ENCODE results near the gene EFTUD2.

EFTUD2 gene

DNA sequence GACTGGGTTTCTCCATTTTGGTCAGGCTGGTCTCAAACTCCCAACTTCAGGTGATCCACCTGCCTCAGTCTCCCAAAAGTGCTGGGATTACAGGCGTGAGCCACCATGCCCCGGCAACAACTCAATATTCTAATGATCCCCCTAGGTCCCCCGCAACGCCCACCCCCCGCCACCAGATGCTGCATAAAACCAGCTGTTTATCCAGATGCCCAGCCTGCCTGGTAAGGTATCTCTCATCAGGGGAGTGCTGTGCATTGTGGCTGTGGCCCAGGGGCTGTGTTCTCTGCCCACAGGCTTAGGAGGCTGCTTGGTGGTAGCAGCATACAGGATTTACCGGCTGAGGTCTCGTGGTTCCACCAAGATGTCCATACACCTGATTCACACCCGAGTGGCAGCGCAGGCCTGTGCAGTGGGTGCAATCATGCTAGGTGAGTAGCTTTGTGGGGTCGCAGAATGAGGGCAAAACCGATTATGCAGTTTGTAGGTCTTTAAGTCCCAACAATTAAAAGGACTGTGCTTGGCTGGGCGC lies 50.2 kb downstream of the EFTUD2 start:
- no peak for DNase-seq (ENCODE audit: low spot score in 2 of 2)
- Histone ChIP-seq H3K27me3 (ENCODE audit: low read depth) (no peaks in the 10 kb centered on the region), H3K4me1 (no peaks in the 10 kb centered on the region), H3K36me3 (replicated peaks) (peaks cover 40% of the 10 kb centered on the region), H3K4me3 (no peak overlapping the region), H3K9me3 (no peaks in the 10 kb centered on the region; the same call in 1 of the 2 replicates)
- in situ Hi-C loops (cut with MboI; ENCODE audit: low sequenced_read_pairs) = no loop called here

GRCh38 chr17:44848257-44848795 lies 50.9 kb downstream of the EFTUD2 start:
- DNase-seq (ENCODE audit: low spot score in 2 of 2) = no peak
- Histone ChIP-seq H3K36me3 (replicated peaks) (peaks cover 33% of the 10 kb centered on the region), H3K4me1 (no peaks in the 10 kb centered on the region), H3K4me3 (no peak overlapping the region), H3K9me3 (no peaks in the 10 kb centered on the region; the same call in 1 of the 2 replicates), H3K27me3 (ENCODE audit: low read depth) (no peaks in the 10 kb centered on the region)
- in situ Hi-C loops (cut with MboI; ENCODE audit: low sequenced_read_pairs) = no loop called here

DNA sequence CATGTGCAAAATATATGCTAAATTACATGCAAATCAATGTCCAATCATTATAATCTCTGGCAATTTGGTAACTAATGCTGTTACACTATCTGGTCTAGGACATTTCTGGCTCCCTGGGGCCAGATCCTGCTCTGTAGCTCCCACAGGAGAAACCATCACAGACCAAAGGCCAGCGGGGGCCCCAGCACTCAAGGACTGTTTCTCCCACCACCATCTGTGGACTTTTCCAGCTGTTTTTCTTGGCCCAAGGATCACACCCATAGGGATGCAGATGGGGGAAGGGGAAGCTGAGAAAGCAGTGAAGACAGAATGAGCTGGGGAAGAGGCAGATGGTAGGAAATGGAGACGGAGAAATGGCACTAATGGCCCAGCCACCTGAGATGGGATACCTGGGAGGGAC lies 51.7 kb downstream of the EFTUD2 start, which contains the start of gene HIGD1B:
TSS of gene HIGD1B (plus strand) at position 298 of the 400 bp plus-strand sequence. CDS start 270 bp downstream, outside the sequence.
- no peak for DNase-seq (ENCODE audit: low spot score in 2 of 2)
- no peaks in the 10 kb centered on the region for H3K27me3 ChIP-seq (ENCODE audit: low read depth)
- peaks cover 27% of the 10 kb centered on the region for H3K36me3 ChIP-seq (replicated peaks)
- no peaks in the 10 kb centered on the region; the same call in 1 of the 2 replicates for H3K9me3 ChIP-seq
- no peak within 1 kb of the TSS for H3K4me3 ChIP-seq
- in situ Hi-C loops (cut with MboI; ENCODE audit: low sequenced_read_pairs) = no loop called here
- no peaks in the 10 kb centered on the region; the same call in 1 of the 2 replicates for H3K4me1 ChIP-seq

DNA sequence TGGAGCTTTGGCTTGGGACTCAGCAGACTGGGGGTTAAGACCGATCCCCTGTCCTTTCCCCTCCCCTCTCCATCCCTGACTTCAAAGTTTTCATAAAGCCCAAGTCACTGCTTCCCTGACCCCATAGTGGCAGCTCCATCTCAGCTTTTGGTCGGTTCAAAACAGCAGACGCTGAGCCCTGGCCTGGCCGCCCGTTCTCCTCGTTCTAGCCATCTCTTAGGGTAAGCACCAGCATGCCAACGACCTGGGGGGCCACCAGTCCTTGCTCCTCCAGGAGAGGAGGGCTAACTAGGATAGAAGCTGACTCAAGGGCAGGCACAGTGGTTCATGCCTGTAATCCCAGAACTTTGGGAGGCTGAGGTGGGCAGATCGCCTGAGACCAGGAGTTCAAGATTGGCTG lies 53.0 kb downstream of the EFTUD2 start:
- peaks cover 13% of the 10 kb centered on the region for H3K36me3 ChIP-seq (replicated peaks)
- no peaks in the 10 kb centered on the region; the same call in 1 of the 2 replicates for H3K9me3 ChIP-seq
- no peaks in the 10 kb centered on the region for H3K27me3 ChIP-seq (ENCODE audit: low read depth)
- H3K4me1 ChIP-seq = no peaks in the 10 kb centered on the region; the same call in 1 of the 2 replicates
- H3K4me3 ChIP-seq = no peak overlapping the region
- in situ Hi-C loops (cut with MboI; ENCODE audit: low sequenced_read_pairs) = no loop called here
- no peak for DNase-seq (ENCODE audit: low spot score in 2 of 2)

- no peaks in the 10 kb centered on the region; the same call in 1 of the 2 replicates for H3K9me3 ChIP-seq
- in situ Hi-C loops (cut with MboI; ENCODE audit: low sequenced_read_pairs) = no loop called here
- no peak overlapping the region for H3K4me3 ChIP-seq
- no peak for DNase-seq (ENCODE audit: low spot score in 2 of 2)
- H3K36me3 ChIP-seq (replicated peaks) = no peaks in the 10 kb centered on the region
- H3K27me3 ChIP-seq (ENCODE audit: low read depth) = no peaks in the 10 kb centered on the region
- no peaks in the 10 kb centered on the region; the same call in 1 of the 2 replicates for H3K4me1 ChIP-seq
Measured at GRCh38 chr17:44844390-44844830, 54.8 kb downstream of the EFTUD2 start.

GRCh38 chr17:44842748-44843147 lies 56.5 kb downstream of the EFTUD2 start:
- Histone ChIP-seq H3K9me3 (no peaks in the 10 kb centered on the region; the same call in 1 of the 2 replicates), H3K27me3 (ENCODE audit: low read depth) (no peaks in the 10 kb centered on the region), H3K36me3 (replicated peaks) (no peaks in the 10 kb centered on the region), H3K4me1 (no peaks in the 10 kb centered on the region; the same call in 1 of the 2 replicates), H3K4me3 (no peak overlapping the region)
- DNase-seq (ENCODE audit: low spot score in 2 of 2) = no peak
- in situ Hi-C loops (cut with MboI; ENCODE audit: low sequenced_read_pairs) = no loop called here

- Histone ChIP-seq H3K36me3 (replicated peaks) (no peaks in the 10 kb centered on the region), H3K27me3 (ENCODE audit: low read depth) (no peaks in the 10 kb centered on the region), H3K4me3 (no peak overlapping the region), H3K4me1 (no peaks in the 10 kb centered on the region; the same call in 1 of the 2 replicates), H3K9me3 (no peaks in the 10 kb centered on the region; the same call in 1 of the 2 replicates)
- no peak for DNase-seq (ENCODE audit: low spot score in 2 of 2)
- in situ Hi-C loops (cut with MboI; ENCODE audit: low sequenced_read_pairs) = no loop called here
Measured at GRCh38 chr17:44840936-44841335, 58.3 kb downstream of the EFTUD2 start.

DNA sequence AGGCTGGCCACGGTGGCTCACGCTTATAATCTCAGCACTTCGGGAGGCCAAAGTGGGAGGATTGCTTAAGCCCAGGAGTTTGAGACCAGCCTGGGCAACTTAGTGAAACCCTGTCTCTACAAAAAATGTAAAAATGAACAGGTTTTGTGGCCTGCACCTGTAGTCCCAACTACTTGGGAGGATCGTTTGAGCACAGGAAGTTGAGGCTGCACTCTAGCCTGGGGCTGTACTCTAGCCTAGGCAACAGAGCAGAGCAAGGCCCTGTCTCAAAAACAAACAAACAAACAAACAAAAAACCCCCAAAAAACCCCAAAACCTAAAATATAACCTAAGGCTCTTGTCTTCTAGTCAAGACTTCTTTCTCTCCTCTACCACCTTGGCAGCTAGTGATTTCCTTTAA lies 59.0 kb downstream of the EFTUD2 start:
- Histone ChIP-seq H3K9me3 (no peaks in the 10 kb centered on the region; the same call in 1 of the 2 replicates), H3K36me3 (replicated peaks) (no peaks in the 10 kb centered on the region), H3K4me3 (no peak overlapping the region), H3K27me3 (ENCODE audit: low read depth) (no peaks in the 10 kb centered on the region), H3K4me1 (no peaks in the 10 kb centered on the region; the same call in 1 of the 2 replicates)
- in situ Hi-C loops (cut with MboI; ENCODE audit: low sequenced_read_pairs) = no loop called here
- DNase-seq (ENCODE audit: low spot score in 2 of 2) = no peak

GRCh38 chr17:44837196-44837595 lies 62.0 kb downstream of the EFTUD2 start:
- H3K4me1 ChIP-seq = no peaks in the 10 kb centered on the region
- no peaks in the 10 kb centered on the region for H3K27me3 ChIP-seq (ENCODE audit: low read depth)
- no peaks in the 10 kb centered on the region for H3K36me3 ChIP-seq (replicated peaks)
- no peak overlapping the region for H3K4me3 ChIP-seq
- in situ Hi-C loops (cut with MboI; ENCODE audit: low sequenced_read_pairs) = no loop called here
- no peak for DNase-seq (ENCODE audit: low spot score in 2 of 2)
- no peaks in the 10 kb centered on the region for H3K9me3 ChIP-seq

GRCh38 chr17:44832805-44833204 lies 66.4 kb downstream of the EFTUD2 start:
- in situ Hi-C loops (cut with MboI; ENCODE audit: low sequenced_read_pairs) = no loop called here
- peaks cover 2% of the 10 kb centered on the region; the same call in 1 of the 2 replicates for H3K36me3 ChIP-seq (replicated peaks)
- peaks cover 17% of the 10 kb centered on the region for H3K4me1 ChIP-seq
- no peaks in the 10 kb centered on the region for H3K9me3 ChIP-seq
- no peak for DNase-seq (ENCODE audit: low spot score in 2 of 2)
- no peak overlapping the region for H3K4me3 ChIP-seq
- no peaks in the 10 kb centered on the region for H3K27me3 ChIP-seq (ENCODE audit: low read depth)

- Histone ChIP-seq H3K36me3 (replicated peaks) (peaks cover 2% of the 10 kb centered on the region; the same call in 1 of the 2 replicates), H3K4me1 (peaks cover 18% of the 10 kb centered on the region), H3K4me3 (no peak overlapping the region), H3K9me3 (no peaks in the 10 kb centered on the region), H3K27me3 (ENCODE audit: low read depth) (no peaks in the 10 kb centered on the region)
- in situ Hi-C loops (cut with MboI; ENCODE audit: low sequenced_read_pairs) = no loop called here
- DNase-seq (ENCODE audit: low spot score in 2 of 2) = no peak
Measured at GRCh38 chr17:44831371-44831770, 67.9 kb downstream of the EFTUD2 start.

DNA sequence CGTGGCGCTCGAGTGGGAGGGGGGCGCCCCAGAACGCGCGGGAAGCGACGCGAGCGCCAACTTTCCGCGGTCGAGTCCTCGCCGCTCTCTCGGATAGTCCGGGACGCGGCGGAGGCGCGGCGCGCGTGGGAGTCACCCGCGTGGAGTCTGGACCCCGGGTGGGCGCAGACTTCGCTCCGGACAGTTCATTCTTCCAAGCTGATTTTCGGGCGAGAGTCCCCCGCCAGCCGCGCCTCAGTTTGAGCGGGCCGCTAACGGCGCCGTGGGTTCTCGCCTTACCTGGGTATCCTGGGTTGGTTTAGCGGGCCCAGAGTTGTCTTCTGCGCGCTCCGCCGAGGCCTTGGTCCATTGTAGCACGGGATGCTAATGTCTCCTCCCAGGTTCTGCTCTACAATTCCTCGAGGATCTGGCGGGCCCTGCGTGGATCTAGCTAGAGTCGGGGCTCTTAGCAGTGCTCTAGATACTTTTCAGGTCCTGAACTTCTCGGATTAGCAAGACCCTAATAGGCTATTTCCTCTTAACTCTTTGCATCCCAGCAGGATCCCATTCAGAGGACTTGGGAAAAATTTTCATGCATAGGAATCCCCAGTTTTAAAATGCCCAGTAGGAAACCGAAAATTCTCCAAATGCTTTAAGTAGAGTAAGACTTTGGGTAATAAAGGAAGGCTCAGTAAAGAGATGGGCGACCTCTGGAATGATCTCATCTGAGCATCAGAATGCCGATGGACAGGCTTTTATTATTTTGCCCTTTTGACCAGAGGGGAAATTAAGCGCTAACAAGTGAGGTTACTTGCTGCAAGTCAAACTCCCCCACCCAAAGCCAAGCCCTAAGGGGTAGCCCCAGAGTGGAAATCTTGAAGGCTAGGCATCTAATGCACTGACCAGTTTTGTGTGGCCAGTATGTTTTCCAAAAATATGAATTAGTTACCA lies 68.6 kb downstream of the EFTUD2 start:
- peaks cover 2% of the 10 kb centered on the region; the same call in 1 of the 2 replicates for H3K36me3 ChIP-seq (replicated peaks)
- H3K4me3 ChIP-seq = peak overlapping the region; percentile 76
- H3K4me1 ChIP-seq = peaks cover 18% of the 10 kb centered on the region
- H3K9me3 ChIP-seq = no peaks in the 10 kb centered on the region
- in situ Hi-C loops (cut with MboI; ENCODE audit: low sequenced_read_pairs) = no loop called here
- H3K27me3 ChIP-seq (ENCODE audit: low read depth) = no peaks in the 10 kb centered on the region
- DNase-seq (ENCODE audit: low spot score in 2 of 2) = peak; percentile 16 to 50

GRCh38 chr17:44829523-44830358 lies 69.5 kb downstream of the EFTUD2 start, which contains the start of gene GJC1:
GJC1 (minus strand) TSS chr17:44830287; CDS start chr17:44805817, 24,470 bp downstream.
- Histone ChIP-seq H3K4me1 (peaks cover 18% of the 10 kb centered on the region), H3K36me3 (replicated peaks) (peaks cover 2% of the 10 kb centered on the region; the same call in 1 of the 2 replicates), H3K27me3 (ENCODE audit: low read depth) (no peaks in the 10 kb centered on the region), H3K4me3 (peak within 1 kb of the TSS; percentile 76), H3K9me3 (no peaks in the 10 kb centered on the region)
- peak; percentile 34 to 63 for DNase-seq (ENCODE audit: low spot score in 2 of 2)
- in situ Hi-C loops (cut with MboI; ENCODE audit: low sequenced_read_pairs) = no loop called here
